HG03135 (cell line): Measurements from ENCODE around the gene USP22.

Source experiments
- ATAC-seq: cut with Tn5 transposase; IDR thresholded peaks from one replicate; pipeline ENCODE4 v1.9.1; 2021; ENCODE audit warnings: mild to moderate bottlenecking, moderate library complexity; ENCODE audit not compliant: unreplicated experiment

The USP22 gene

DNA sequence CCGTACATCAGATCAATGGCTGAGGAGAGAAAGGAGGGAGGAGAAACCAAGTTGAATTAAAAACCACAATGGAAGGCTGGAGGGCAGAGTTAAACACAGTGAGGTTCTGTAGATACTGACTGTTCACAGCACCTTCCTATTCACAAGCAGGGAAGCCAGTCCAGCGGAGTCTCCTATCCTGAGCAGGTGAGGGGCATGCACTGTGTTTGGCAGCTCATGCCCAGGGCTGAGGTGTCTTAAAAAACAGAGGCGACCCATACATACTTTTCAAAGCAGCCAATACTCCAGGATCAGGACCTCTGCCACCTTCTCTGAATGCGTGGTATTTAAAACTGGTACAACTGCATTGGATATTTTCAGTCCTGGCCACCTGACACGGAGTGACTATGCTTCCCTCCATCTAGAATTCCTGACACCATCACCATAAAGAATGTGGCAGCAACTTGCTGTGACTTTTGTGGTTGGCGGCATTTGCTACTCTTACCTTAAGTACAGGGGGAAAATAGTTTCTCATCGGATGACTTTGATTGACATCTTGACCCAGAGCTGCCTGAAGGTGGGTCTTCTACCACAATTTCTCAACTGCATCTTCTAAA, 21.5 kb downstream of the USP22 start:
- no peak for ATAC-seq

DNA sequence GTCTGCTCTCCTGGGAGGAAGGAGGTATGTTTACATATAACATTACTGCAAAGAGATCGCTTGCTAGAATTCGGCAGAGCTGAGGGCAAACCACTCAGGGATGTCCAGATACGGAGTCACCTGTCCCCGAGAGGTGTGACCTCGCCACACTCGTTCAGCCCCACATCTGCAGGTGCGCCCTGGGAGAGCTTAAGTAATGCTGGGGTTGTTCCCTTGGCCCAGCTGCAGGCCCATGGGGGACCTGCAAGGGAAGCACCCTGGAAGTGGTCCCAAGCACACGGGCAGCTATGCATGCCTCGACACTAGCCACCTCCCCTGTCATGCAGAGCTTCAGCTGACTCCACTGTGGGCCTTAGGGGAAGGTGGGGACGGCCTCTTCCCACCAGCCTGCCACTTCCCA, 22.2 kb downstream of the USP22 start:
- ATAC-seq, result no peak

DNA sequence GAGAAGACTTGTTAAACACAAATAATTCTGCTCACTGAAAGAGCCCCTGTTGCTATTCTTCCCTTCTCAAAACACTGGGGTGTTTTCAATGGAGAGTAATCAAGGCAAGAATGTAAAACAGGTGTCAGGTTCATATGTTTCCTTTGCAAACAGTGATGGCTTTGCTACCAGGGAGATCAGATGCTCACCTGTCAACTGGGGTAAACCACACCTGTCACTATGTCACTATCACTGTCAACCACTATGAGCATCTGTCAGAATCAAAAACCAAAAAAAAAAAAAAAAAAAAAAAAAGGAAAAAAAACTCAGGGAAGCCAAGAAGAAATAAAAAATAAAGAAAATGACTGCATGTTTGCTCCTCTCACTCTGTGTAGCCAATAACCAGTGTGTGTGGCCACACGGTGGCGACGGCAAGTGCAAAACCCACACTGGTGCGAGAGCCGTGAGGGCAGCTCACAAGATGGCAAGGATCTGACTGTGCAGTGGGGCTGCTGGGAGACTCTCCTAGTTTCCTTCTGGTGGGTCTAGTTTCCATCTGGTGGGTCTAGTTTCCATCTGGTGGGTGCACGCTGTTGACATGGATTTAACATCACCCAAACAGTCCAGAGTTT, 22.7 kb downstream of the USP22 start:
- ATAC-seq, result no peak

DNA sequence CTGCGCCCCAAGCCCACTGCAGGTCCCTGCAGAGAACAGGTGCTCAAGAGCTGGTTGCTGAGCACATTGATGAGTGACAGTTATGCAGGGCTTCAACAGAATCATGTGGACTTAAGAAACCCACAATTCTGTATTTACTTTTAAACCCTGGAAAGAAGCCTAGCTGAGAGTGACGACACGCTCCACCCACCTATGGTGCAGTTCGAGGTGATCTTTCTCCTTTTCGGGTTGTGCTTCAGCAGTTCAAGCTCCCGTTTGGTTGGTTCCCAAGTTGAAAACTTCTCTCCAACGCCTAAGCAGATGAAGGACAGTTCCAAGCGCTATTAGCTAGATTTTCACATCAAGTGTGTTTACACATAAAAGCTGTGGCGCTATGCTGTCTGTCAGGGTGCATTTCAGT, 23.9 kb downstream of the USP22 start:
- ATAC-seq, result no peak

DNA sequence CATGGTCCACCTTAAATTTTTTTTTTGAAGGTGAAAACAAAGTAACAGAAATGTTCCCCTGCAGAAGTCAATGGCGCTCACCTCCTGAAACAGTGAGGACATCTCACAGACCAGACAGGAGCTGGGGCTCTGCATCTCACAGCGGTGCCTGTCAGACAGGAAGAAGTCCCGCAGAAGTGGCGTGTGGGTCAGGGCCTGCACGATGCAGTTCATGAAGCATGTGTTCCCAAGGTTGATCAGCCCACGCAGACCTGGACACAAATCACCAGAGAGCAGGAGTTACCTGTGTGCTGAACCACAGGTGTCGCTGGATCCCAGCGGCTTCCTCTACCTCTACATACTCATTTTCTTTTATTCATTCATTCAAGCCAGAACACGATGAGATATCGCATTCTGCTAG, 24.9 kb downstream of the USP22 start:
- no peak for ATAC-seq

DNA sequence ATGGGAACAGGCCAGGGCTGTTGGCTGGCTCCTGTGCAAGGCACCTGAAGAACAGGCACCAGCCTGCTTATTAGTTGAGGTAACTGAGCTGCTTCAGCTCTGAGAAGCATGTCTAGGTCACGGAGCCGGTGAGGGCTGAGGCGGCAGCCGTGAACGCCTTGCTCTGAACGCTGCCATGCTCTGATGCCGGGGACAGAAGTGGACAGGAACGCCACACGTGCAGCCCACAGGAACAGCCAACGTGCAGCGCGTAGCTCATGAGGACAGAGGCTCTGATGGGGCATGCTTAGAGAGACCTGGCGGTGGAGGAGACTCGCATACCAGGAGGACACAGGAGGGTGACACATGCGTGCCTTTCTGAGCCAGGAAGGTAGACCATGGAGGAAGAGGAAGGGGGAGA, 25.6 kb downstream of the USP22 start:
- ATAC-seq, result no peak

DNA sequence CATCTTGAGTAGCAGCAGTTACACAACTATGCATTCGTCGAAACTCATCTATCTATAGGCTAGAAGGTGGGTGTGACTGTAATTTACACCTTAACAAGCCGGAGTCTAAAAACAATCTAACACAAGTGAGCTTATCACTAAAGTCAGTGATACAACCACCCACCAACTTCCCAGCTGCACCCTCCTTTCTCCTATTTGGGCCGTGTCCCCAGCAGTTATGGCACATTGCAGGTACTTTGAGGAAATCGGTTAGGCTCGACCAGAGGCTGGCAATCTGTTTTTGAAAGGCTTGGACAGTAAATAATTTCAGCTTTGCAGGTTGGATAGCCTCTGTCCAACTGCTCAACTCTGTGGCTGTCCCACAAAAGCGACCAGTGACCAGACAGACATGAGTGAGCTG, 26.0 kb downstream of the USP22 start:
- no peak for ATAC-seq

DNA sequence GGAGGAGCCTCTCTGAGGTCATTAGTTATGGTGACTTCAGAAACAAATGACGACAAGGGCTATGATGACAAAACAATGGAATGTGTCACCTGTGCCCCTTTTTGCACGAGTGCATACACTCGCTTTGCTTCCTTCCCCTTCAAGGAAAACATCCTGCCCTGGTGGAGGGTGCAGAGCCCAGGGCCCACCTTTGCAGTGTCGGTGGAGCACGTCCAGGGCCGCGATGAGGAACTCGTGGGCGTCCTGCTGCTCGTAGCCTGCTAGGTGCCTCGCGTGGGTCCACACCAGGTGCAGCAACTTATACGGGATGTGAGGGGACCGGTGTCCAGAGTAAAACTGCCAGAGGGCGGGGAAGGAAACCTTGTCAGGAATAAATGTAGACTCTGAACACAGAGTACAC, 27.2 kb downstream of the USP22 start:
- no peak for ATAC-seq

DNA sequence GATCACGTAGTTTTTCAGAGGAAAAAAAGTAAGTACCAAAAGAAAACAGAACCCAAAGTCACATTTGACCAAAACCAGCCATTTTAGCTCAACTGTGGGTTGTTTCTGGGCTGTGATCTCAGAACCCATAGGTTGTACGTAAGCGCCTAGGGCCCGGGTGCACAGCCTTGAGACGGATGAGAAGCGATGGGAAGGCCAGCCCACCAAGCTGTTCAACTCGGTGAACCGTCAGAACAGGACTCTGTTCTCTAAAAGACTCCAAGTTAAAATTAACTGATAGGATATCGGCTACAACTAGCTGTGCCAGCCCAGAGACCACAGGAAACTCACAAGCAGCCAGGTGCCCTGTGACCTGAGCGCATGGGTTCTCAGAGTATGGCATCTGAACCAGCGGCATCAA, 28.3 kb downstream of the USP22 start:
- ATAC-seq, result no peak

DNA sequence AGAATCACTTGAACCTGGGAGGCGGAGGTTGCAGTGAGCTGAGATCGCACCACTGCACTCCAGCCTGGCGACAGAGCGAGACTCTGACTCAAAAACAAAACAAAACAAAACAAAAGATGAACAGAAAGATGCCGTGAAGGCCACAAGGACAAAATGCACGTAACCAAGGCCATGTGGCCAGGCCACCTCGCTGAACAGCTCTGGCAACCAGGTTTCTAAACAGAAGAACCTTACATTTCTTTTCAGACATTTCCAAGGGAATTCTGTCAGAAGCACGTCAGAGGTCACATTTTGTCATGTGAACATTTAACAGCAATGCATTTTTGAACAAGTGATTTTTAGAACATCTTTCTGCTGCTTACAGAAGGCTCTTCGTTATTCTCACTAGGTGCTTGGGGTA, 28.8 kb downstream of the USP22 start:
- ATAC-seq, result no peak

DNA sequence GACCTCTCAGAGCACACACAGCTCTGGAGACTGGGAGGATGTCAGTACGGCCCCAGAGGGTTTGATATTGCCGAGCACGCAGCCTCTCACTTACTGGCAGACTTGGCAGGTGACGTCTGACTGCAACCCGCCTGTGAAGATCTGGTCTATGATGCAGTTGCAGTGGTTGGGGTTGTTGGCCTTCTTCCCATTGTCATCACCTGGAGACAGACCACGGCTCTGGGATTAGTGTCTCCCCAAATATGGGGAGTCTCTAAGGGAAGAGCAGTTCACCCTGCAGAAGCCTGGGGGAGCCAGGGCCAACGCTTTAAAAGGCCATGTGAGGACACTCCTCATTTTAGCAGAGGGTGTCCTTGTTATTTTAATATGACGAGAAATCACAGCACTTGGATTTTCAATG, 30.1 kb downstream of the USP22 start:
- ATAC-seq, result no peak

DNA sequence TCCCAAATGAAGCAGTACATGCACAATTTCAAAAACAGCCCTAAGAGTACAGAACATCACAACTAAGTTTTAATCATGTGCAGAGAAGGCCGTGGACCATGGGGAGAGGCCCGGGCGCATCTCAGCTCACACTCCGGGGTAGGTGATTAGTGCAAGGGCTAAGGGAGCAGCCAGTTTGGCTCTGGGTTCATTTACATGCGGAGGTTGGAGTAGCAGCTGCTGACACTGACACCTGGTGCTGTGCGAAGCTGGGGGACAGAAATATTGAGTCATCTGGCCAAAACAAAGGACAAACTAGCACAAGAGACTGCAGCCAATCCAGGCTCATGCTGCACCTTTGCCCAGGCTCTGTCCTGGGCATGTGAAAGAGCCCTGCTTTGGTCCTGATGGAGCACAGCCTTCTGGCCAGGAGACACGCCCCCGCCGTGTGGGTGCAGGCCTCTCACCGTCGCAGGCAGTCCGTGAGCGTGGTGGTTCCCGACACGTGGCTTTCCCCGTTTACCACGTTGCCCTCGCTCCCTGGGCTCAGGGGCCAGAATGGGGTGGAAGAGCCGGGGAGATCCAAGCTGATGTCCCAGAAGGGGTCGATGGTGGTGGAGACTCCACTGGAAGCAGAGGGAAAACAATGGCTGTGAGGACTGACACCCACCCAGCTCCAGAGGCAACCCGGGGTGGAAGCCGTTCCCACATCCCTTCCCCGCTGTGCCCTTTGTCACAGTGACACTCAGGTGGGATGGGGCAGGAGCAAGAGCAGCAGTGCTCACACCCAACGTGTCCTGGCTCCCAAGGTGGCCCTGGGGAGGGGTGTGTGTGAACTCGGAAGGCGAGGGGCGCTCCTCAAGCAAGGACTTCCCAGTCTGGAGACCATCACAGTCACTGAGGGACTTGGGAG, 31.9 kb downstream of the USP22 start:
- ATAC-seq, result no peak

DNA sequence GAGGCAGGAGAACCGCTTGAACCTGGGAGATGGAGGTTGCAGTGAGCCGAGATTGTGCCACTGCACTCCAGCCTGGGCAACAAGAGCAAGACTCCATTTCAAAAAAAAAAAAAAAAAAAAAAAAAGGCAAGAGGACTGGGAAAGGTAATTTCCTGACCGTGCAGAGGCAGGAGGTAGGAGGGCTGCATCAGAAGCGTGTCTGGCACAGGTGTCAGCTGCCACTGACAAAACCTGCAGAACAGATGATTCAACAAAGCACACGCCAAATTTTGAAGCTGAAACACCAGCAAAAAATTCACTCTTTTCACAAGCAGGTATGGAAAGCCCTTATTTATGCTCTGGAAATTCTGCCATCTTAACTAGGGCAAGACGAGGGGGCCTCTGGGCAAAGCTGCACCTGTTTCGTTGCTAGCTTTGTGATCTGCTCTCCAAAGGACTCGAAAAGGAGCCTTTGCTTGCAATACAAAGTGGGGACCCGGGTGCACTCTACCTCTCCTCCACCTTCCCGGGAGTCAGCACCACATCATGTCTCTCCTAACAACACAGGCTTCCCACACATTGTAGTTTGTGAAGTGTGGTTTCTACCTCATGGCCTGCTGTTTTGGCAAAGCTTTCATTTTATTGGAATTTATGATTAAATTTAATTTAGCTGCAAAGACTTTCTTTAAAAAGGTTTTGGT, 33.7 kb downstream of the USP22 start:
- no peak for ATAC-seq

DNA sequence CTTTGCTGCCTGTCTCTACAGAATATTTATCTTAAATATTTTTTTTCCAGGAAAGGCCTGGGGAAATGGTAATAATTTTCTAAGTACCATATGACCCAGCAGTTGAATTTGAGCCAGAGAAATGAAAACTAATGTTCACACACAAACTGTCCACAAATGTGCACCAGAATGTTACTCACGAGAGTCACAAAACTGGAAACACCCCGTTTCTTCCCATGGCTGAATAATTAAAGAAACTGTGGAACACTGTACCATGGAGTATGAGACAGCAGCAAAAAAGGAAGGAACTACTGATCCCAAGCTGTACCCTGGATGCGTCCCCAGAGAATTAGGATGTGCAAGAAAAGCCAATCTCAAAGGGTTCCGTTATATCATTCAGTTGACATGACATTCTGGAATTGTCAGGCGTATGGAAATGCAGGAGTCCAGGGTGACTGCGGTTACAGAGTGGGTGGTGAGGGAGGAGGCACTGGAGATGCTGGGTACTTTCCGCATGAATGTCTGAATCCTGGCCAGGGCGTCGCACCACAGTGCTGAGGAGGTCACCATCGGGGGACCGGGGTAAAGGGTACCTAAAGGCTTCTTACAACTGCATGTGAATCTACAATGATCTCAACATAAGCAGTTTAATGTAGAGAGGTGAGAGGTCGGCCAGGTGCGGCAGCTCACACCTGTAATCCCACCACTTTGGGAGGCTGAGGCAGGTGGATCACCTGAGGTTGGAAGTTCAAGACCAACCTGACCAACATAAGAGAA, 34.5 kb downstream of the USP22 start:
- ATAC-seq, result no peak

DNA sequence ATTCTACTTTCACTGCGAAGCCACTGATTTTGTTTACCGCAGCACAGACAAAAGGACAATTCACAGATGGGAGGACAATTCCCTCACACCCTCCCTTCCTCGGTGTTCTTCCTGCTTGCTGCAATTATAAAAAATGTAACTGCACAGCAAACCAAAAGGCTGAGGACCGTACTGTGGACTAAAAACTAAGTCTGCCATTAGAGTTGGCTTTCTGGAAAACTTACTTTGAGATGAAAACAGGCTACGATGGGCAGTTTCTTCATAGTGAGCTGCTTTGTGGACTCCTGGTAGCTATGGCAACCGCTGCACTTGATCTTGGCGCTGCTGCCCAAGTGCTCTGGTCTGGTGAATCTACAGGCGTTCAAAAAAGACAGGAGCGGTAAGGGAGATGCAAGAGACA, 35.2 kb downstream of the USP22 start:
- ATAC-seq, result no peak

DNA sequence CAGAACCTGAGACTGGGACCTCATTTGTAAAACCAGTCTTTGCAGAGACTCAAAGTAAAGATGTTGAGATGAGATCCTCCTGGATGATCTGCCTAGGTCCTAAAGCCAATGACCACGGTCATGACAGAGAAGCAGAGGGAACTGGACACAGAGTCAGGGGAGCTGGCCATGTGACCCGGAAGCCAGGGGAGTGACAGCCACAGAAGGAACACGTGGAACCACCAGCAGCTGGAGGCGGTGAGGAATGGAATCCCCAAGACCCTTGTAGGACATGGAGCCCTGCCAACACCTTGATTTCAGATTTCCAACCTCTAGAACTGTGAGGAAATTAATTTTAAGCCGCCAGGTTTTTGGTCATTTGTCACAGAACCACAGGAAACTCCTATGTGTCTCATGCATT, 37.0 kb downstream of the USP22 start:
- no peak for ATAC-seq

DNA sequence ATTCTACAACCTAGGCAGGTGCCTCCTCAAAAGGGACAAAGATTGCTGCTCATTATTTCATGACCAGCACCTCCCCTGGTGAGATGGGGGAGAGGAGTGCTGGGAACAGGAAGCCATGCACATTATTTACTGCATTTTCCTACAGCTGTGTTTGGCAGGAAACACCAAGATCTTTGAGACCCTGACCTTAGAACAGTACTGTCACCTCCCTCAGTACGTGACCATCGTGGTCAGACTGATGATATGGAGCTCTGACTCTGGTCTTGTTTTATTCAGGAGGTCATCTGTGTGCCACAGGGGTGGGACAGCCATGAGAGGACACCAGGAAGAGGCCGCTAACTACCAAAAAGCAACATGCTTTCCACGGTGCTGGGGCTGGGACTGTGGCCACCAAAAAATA, 37.4 kb downstream of the USP22 start:
- ATAC-seq, result no peak

DNA sequence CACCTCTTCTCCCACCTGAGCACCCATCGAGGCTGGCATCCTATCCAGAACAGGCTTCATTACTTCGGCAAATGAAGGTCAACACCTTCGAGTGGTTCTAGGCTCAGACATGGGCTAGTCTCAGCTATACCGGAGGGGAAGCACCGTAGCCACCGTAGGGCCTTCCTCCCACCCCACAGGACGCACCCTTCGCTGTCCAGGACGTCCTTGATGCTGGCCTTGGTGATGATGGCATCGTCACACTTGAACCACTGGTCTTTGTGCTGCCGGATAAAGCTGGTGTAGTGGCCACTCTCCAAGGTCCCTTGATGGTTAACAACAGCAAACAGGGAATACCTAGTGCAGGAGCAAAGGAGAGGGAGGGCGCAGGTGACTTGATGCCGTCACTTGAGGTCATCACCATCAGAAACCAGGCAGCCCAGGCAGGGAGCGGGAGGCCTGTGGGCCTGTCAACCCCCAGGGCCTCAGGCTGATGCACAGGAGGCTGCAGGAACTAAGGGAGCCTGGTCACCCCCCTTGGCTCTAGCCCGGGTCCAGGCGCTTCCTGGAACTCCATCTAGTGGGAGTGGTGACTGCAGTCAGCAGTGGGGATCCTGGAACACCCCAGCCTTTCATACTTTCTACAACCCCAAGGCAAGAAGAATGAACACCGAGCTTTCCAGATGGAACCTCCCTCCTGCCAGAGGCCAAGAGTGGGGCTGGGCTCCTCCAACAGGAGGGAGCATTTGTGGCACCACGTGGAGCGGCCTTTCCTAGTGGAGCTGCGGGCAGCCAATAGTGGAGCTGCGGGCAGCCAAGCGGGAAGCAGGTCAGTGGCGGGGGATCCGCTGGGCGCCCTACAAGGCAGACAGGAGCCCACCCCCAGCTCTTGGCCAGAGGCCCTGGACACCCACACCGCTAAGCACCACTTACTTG, 38.5 kb downstream of the USP22 start:
- ATAC-seq, result no peak

DNA sequence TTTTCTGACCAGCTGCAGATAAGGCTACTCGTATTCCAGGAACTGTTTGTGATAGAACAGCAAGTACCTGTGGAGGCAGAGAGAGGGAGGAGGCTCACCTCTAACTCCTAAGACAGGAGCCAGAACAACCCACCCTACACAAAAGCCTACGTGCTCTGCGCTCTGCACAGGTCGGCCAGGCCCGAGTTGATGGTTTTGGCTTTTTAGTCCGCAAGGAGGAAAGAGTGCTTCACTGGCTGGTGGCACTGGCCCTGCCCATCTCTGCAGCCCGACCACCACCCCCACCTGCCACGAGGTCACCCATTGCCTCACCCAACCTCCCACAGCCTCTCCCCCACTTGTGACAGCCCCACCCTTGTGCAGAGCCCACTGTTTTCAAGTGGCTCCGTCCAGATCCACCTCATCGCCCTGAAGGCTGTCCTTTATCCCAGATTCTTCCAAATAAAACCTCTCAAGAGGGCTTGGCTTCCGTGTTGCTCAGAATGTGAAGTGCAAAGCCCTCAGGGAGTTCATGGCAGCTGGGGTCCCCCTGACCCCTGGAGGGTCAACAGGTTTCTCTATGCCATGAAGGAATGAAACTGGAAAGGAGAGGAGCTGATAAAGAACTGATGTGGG, 39.7 kb downstream of the USP22 start:
- no peak for ATAC-seq
